Ishikawa (cell line): ENCODE measurements around the gene KIF16B.

ENCODE experiments used
- CEBPB ChIP-seq: IDR thresholded peaks from 2 replicates; pipeline ENCODE4 v1.6.1; 2012
- CREB1 ChIP-seq: IDR thresholded peaks from 2 replicates; pipeline ENCODE4 v1.6.1; 2012; ENCODE audit warnings: low read depth
- EGR1 ChIP-seq: IDR thresholded peaks from 2 replicates; pipeline ENCODE4 v1.6.1; 2012
- EP300 ChIP-seq: IDR thresholded peaks from 2 replicates; pipeline ENCODE4 v1.6.1; 2012; ENCODE audit warnings: borderline replicate concordance
- FOXM1 ChIP-seq: IDR thresholded peaks from 2 replicates; pipeline ENCODE4 v1.6.1; 2012; ENCODE audit warnings: low read depth, borderline replicate concordance
- MAX ChIP-seq: IDR thresholded peaks from 2 replicates; pipeline ENCODE4 v1.6.1; 2012
- NFIC ChIP-seq: IDR thresholded peaks from 2 replicates; pipeline ENCODE4 v1.6.1; 2012
- RAD21 ChIP-seq: IDR thresholded peaks from 2 replicates; pipeline ENCODE4 v1.6.1; 2012; ENCODE audit warnings: low read depth
- REST ChIP-seq: IDR thresholded peaks from 2 replicates; pipeline ENCODE4 v1.6.1; 2012; ENCODE audit warnings: low read depth, mild to moderate bottlenecking
- TAF1 ChIP-seq: IDR thresholded peaks from 2 replicates; pipeline ENCODE4 v1.6.1; 2012; ENCODE audit warnings: low read depth, mild to moderate bottlenecking
- TCF12 ChIP-seq: IDR thresholded peaks from 2 replicates; pipeline ENCODE4 v1.6.1; 2012; ENCODE audit warnings: low read depth
- TEAD4 ChIP-seq: IDR thresholded peaks from 2 replicates; pipeline ENCODE4 v1.6.1; 2012
- USF1 ChIP-seq: IDR thresholded peaks from 2 replicates; pipeline ENCODE4 v1.6.1; 2012
- YY1 ChIP-seq: IDR thresholded peaks from 2 replicates; pipeline ENCODE4 v1.6.1; 2012; ENCODE audit warnings: low read depth
- ZBTB7A ChIP-seq: IDR thresholded peaks from 2 replicates; pipeline ENCODE4 v1.6.1; 2012; ENCODE audit warnings: low read depth

Gene KIF16B

GRCh38 chr20:16455324-16455723, 117.9 kb downstream of the KIF16B start:
- TF ChIP-seq TCF12 = no peak
- TF ChIP-seq EGR1 = no peak
- no peak for TF ChIP-seq TEAD4
- no peak for TF ChIP-seq ZBTB7A
- TF ChIP-seq FOXM1 = no peak
- no peak for TF ChIP-seq CEBPB
- TF ChIP-seq EP300 = no peak
- TF ChIP-seq USF1 = no peak
- TF ChIP-seq NFIC = no peak
- TF ChIP-seq CREB1 = no peak

GRCh38 chr20:16451982-16452381, 121.3 kb downstream of the KIF16B start:
- TF ChIP-seq TAF1 = no peak
- no peak for TF ChIP-seq TEAD4
- TF ChIP-seq EP300 = no peak
- TF ChIP-seq TCF12 = no peak
- TF ChIP-seq CEBPB = no peak
- TF ChIP-seq CREB1 = no peak
- no peak for TF ChIP-seq NFIC
- no peak for TF ChIP-seq ZBTB7A
- TF ChIP-seq REST = no peak
- no peak for TF ChIP-seq EGR1
- TF ChIP-seq MAX = no peak
- TF ChIP-seq YY1 = no peak
- TF ChIP-seq RAD21 = no peak
- TF ChIP-seq FOXM1 = no peak
- no peak for TF ChIP-seq USF1

GRCh38 chr20:16451001-16451400, 122.2 kb downstream of the KIF16B start:
- TF ChIP-seq CREB1 = no peak
- no peak for TF ChIP-seq YY1
- TF ChIP-seq EGR1 = no peak
- no peak for TF ChIP-seq TAF1
- no peak for TF ChIP-seq TCF12
- no peak for TF ChIP-seq CEBPB
- no peak for TF ChIP-seq MAX
- TF ChIP-seq EP300 = no peak
- TF ChIP-seq NFIC = no peak
- no peak for TF ChIP-seq TEAD4
- no peak for TF ChIP-seq FOXM1
- no peak for TF ChIP-seq ZBTB7A

- TF ChIP-seq TAF1 = no peak
- TF ChIP-seq TEAD4 = no peak
- no peak for TF ChIP-seq MAX
- no peak for TF ChIP-seq NFIC
Measured at GRCh38 chr20:16446991-16447390, 126.3 kb downstream of the KIF16B start.

- TF ChIP-seq REST = no peak
- no peak for TF ChIP-seq TCF12
- no peak for TF ChIP-seq MAX
- no peak for TF ChIP-seq TAF1
- TF ChIP-seq CREB1 = no peak
- TF ChIP-seq ZBTB7A = no peak
Measured at GRCh38 chr20:16446246-16446645, 127.0 kb downstream of the KIF16B start.

GRCh38 chr20:16445482-16445881, 127.8 kb downstream of the KIF16B start:
- TF ChIP-seq NFIC = no peak
- no peak for TF ChIP-seq REST
- no peak for TF ChIP-seq EP300
- no peak for TF ChIP-seq YY1
- TF ChIP-seq CREB1 = no peak
- no peak for TF ChIP-seq TEAD4
- no peak for TF ChIP-seq TAF1
- no peak for TF ChIP-seq ZBTB7A
